Hematopoietic multipotent progenitor cell treated with erythropoietin and hydrocortisone succinate and interleukin-3 and kit ligand, for 17 days (in vitro differentiated cells): ENCODE measurements around the gene USP17L17.
"Not testable (repeated sequence)": the region's sequence is repeated elsewhere in the genome, so short reads cannot be mapped to it uniquely, and the experiment has no call there.

Experiments used
- DNase-seq: peaks from one replicate; pipeline ENCODE4 v3.0.0-alpha.2; 2015; ENCODE audit warnings: low spot score

USP17L17 gene

GRCh38 chr4:9243579-9243978 is at the start of gene USP17L17:
USP17L17 (plus strand) TSS chr4:9243879; CDS start chr4:9243879, 0 bp downstream.
- not testable (repeated sequence) for DNase-seq

- not testable (repeated sequence) for DNase-seq
Measured at GRCh38 chr4:9210357-9210756, 33.3 kb upstream of the USP17L17 start, which contains the start of gene USP17L10. USP17L10 (plus strand) TSS chr4:9210657; CDS start chr4:9210657, 0 bp downstream.

- DNase-seq, result not testable (repeated sequence)
Measured at GRCh38 chr4:9214701-9215100, 29.0 kb upstream of the USP17L17 start.

- DNase-seq, result not testable (repeated sequence)
Measured at GRCh38 chr4:9215105-9215504, 28.6 kb upstream of the USP17L17 start, which contains the start of gene USP17L11. USP17L11 (plus strand) TSS chr4:9215405; CDS start chr4:9215405, 0 bp downstream.

- not testable (repeated sequence) for DNase-seq
Measured at GRCh38 chr4:9219852-9220251, 23.8 kb upstream of the USP17L17 start, which contains the start of gene USP17L12. USP17L12 (plus strand) TSS chr4:9220152; CDS start chr4:9220152, 0 bp downstream.

- DNase-seq, result not testable (repeated sequence)
Measured at GRCh38 chr4:9224596-9224995, 19.1 kb upstream of the USP17L17 start, which contains the start of gene USP17L13. USP17L13 (plus strand) TSS chr4:9224896; CDS start chr4:9224896, 0 bp downstream.

GRCh38 chr4:9230249-9230648 is 13.4 kb upstream of the USP17L17 start:
- DNase-seq, result not testable (repeated sequence)

GRCh38 chr4:9234085-9234484 is 9.6 kb upstream of the USP17L17 start, which contains the start of gene USP17L15:
USP17L15 (plus strand) TSS chr4:9234385; CDS start chr4:9234385, 0 bp downstream.
- not testable (repeated sequence) for DNase-seq

- not testable (repeated sequence) for DNase-seq
Measured at GRCh38 chr4:9238461-9238860, 5.2 kb upstream of the USP17L17 start.

GRCh38 chr4:9247953-9248680 is 4.4 kb downstream of the USP17L17 start, which contains the start of gene USP17L18:
USP17L18 (plus strand) TSS chr4:9248630; CDS start chr4:9248630, 0 bp downstream.
- not testable (repeated sequence) for DNase-seq

GRCh38 chr4:9253078-9253477 is 9.4 kb downstream of the USP17L17 start, which contains the start of gene USP17L19:
USP17L19 (plus strand) TSS chr4:9253378; CDS start chr4:9253378, 0 bp downstream.
- DNase-seq, result not testable (repeated sequence)

GRCh38 chr4:9257824-9258223 is 14.1 kb downstream of the USP17L17 start, which contains the start of gene USP17L20:
USP17L20 (plus strand) TSS chr4:9258124; CDS start chr4:9258124, 0 bp downstream.
- DNase-seq, result not testable (repeated sequence)

- DNase-seq, result not testable (repeated sequence)
Measured at GRCh38 chr4:9262572-9262971, 18.9 kb downstream of the USP17L17 start, which contains the start of gene USP17L21. USP17L21 (plus strand) TSS chr4:9262872; CDS start chr4:9262872, 0 bp downstream.

GRCh38 chr4:9267319-9267718 is 23.6 kb downstream of the USP17L17 start, which contains the start of gene USP17L22:
USP17L22 (plus strand) TSS chr4:9267619; CDS start chr4:9267619, 0 bp downstream.
- not testable (repeated sequence) for DNase-seq

- DNase-seq, result not testable (repeated sequence)
Measured at GRCh38 chr4:9271719-9272118, 28.0 kb downstream of the USP17L17 start.
